RWPE2 (cell line): ENCODE results near the gene CDC42EP4.

Experiments
- ATAC-seq: fragments of 200-7000 bp; cut with Tn5 transposase; 3 replicates; pipeline ENCODE4 v1.9.1; 2021; ENCODE audit warnings: low read depth
- DNase-seq: peaks from one replicate; pipeline ENCODE4 v3.0.0-alpha.2; 2020; ENCODE audit warnings: low spot score
- H3K27ac ChIP-seq: fragments of 450-650 bp; 2 replicates; pipeline ENCODE4 v1.5.1; 2017; ENCODE audit warnings: mild to moderate bottlenecking; ENCODE audit not compliant: poor library complexity, severe bottlenecking
- H3K27me3 ChIP-seq: fragments of 250-450 bp; sonication (Bioruptor Pico); 2 replicates; pipeline ENCODE4 v1.5.1; 2021; ENCODE audit warnings: mild to moderate bottlenecking, moderate library complexity; ENCODE audit not compliant: insufficient read depth, poor library complexity, severe bottlenecking
- H3K36me3 ChIP-seq: fragments of 250-450 bp; sonication (Bioruptor Pico); 2 replicates; pipeline ENCODE4 v1.5.1; 2020; ENCODE audit warnings: low read depth, mild to moderate bottlenecking, moderate library complexity
- H3K4me1 ChIP-seq: fragments of 250-450 bp; sonication (Bioruptor Pico); 2 replicates; pipeline ENCODE4 v1.5.1; 2021; ENCODE audit warnings: mild to moderate bottlenecking, moderate library complexity; ENCODE audit not compliant: insufficient read depth, poor library complexity, severe bottlenecking
- H3K4me3 ChIP-seq: fragments of 250-450 bp; sonication (Bioruptor Pico); 2 replicates; pipeline ENCODE4 v1.5.1; 2021; ENCODE audit warnings: mild to moderate bottlenecking, moderate library complexity; ENCODE audit not compliant: severe bottlenecking
- H3K9me3 ChIP-seq: fragments of 250-450 bp; sonication (Bioruptor Pico); 2 replicates; pipeline ENCODE4 v1.5.1; 2021; ENCODE audit warnings: mild to moderate bottlenecking, moderate library complexity; ENCODE audit not compliant: severe bottlenecking
- CTCF ChIP-seq: fragments of 450-650 bp; IDR thresholded peaks from one replicate; pipeline ENCODE4 v1.5.1; 2017; ENCODE audit warnings: mild to moderate bottlenecking, moderate library complexity; ENCODE audit not compliant: poor library complexity, severe bottlenecking

Gene CDC42EP4

GRCh38 chr17:73262676-73263642, 48.8 kb downstream of the CDC42EP4 start:
- no peak for TF ChIP-seq CTCF
- Histone ChIP-seq H3K4me3 (no peak overlapping the region), H3K9me3 (no peaks in the 10 kb centered on the region), H3K4me1 (no peaks in the 10 kb centered on the region), H3K36me3 (no peaks in the 10 kb centered on the region), H3K27me3 (no peaks in the 10 kb centered on the region), H3K27ac (no peak overlapping the region)
- ATAC-seq (no peak), DNase-seq (no peak)

GRCh38 chr17:73261952-73262675, 49.7 kb downstream of the CDC42EP4 start:
- H3K27me3 ChIP-seq, result no peaks in the 10 kb centered on the region
- no peaks in the 10 kb centered on the region for H3K36me3 ChIP-seq
- H3K9me3 ChIP-seq, result no peaks in the 10 kb centered on the region
- ATAC-seq, result no peak
- no peak for TF ChIP-seq CTCF
- DNase-seq, result no peak
- no peak overlapping the region for H3K27ac ChIP-seq
- H3K4me1 ChIP-seq, result no peaks in the 10 kb centered on the region
- no peak overlapping the region for H3K4me3 ChIP-seq

GRCh38 chr17:73261617-73261951, 50.2 kb downstream of the CDC42EP4 start, which contains the start of gene CPSF4L:
CPSF4L (minus strand) TSS chr17:73261880; CDS start chr17:73261818, 62 bp downstream.
- no peak within 1 kb of the TSS for H3K27ac ChIP-seq
- ATAC-seq (no peak), DNase-seq (no peak)
- H3K36me3 ChIP-seq, result no peaks in the 10 kb centered on the region
- no peaks in the 10 kb centered on the region for H3K4me1 ChIP-seq
- no peak for TF ChIP-seq CTCF
- H3K9me3 ChIP-seq, result no peaks in the 10 kb centered on the region
- no peaks in the 10 kb centered on the region for H3K27me3 ChIP-seq
- no peak within 1 kb of the TSS for H3K4me3 ChIP-seq

- no peaks in the 10 kb centered on the region for H3K4me1 ChIP-seq
- no peaks in the 10 kb centered on the region for H3K9me3 ChIP-seq
- H3K27me3 ChIP-seq, result no peaks in the 10 kb centered on the region
- no peak overlapping the region for H3K27ac ChIP-seq
- H3K4me3 ChIP-seq, result no peak overlapping the region
- TF ChIP-seq CTCF, result no peak
- no peaks in the 10 kb centered on the region for H3K36me3 ChIP-seq
- ATAC-seq (no peak), DNase-seq (no peak)
Observed at GRCh38 chr17:73257516-73257915, 54.3 kb downstream of the CDC42EP4 start.
